ENCODE measurements around the gene SMC6. TPM values are rescaled to one million over a fixed set of nuclear protein-coding genes. Genes with fewer than 3 reads are reported as not detected.

SMC6 gene
- total RNA-seq, 4 donors from 2014 or later = 14.1 to 30.8 (median 24.6) TPM

- 84 to 100% methylated on average over 1 of the region's 1 CpG for WGBS, 2 donors
- Histone ChIP-seq H3K27ac (no peak overlapping the region), H3K36me3 (no peaks in the 10 kb centered on the region), H3K9me3 (no peaks in the 10 kb centered on the region), H3K4me1 (peaks cover 0 to 10% (median 0%) of the 10 kb centered on the region in 4 donors), H3K27me3 (no peaks in the 10 kb centered on the region), H3K4me3 (no peak overlapping the region)
- DNase-seq (ENCODE audit: low spot score in 2 of 2) = no peak
- TF ChIP-seq CTCF (IDR thresholded peaks at IDR 0.05) (no peak), POLR2A (IDR thresholded peaks at IDR 0.05) (no peak), EP300 (IDR thresholded peaks at IDR 0.05) (no peak)
Measured at GRCh38 chr2:17616405-17616804, 137.2 kb downstream of the SMC6 start.

- Histone ChIP-seq H3K27ac (no peak overlapping the region), H3K9me3 (no peaks in the 10 kb centered on the region), H3K4me3 (no peak overlapping the region), H3K4me1 (peaks cover 0 to 9% (median 0%) of the 10 kb centered on the region in 4 donors), H3K27me3 (no peaks in the 10 kb centered on the region), H3K36me3 (no peaks in the 10 kb centered on the region)
- no peak for TF ChIP-seq POLR2A (IDR thresholded peaks at IDR 0.05)
- TF ChIP-seq CTCF (IDR thresholded peaks at IDR 0.05) = no peak
- no peak for TF ChIP-seq EP300 (IDR thresholded peaks at IDR 0.05)
- WGBS, 2 donors = 94 to 100% methylated on average over 1 of the region's 1 CpG
- no peak for DNase-seq (ENCODE audit: low spot score in 2 of 2)
Measured at GRCh38 chr2:17615728-17616351, 137.8 kb downstream of the SMC6 start.

GRCh38 chr2:17615147-17615546 is 138.5 kb downstream of the SMC6 start:
- Histone ChIP-seq H3K9me3 (no peaks in the 10 kb centered on the region), H3K4me1 (peaks cover 0 to 2% (median 0%) of the 10 kb centered on the region in 4 donors), H3K27me3 (no peaks in the 10 kb centered on the region), H3K4me3 (no peak overlapping the region), H3K27ac (no peak overlapping the region), H3K36me3 (no peaks in the 10 kb centered on the region)
- DNase-seq (ENCODE audit: low spot score in 2 of 2) = no peak
- WGBS, 2 donors = 60 to 88% methylated on average over 1 of the region's 1 CpG
- TF ChIP-seq POLR2A (IDR thresholded peaks at IDR 0.05) (no peak), EP300 (IDR thresholded peaks at IDR 0.05) (no peak), CTCF (IDR thresholded peaks at IDR 0.05) (no peak)

GRCh38 chr2:17614174-17614930 is 139.3 kb downstream of the SMC6 start:
- no peaks in the 10 kb centered on the region for H3K36me3 ChIP-seq
- H3K9me3 ChIP-seq = no peaks in the 10 kb centered on the region
- TF ChIP-seq EP300 (IDR thresholded peaks at IDR 0.05) (no peak), CTCF (IDR thresholded peaks at IDR 0.05) (no peak), POLR2A (IDR thresholded peaks at IDR 0.05) (no peak)
- H3K4me3 ChIP-seq = no peak overlapping the region
- no peak overlapping the region for H3K27ac ChIP-seq
- H3K4me1 ChIP-seq = no peaks in the 10 kb centered on the region
- no peak for DNase-seq (ENCODE audit: low spot score in 2 of 2)
- no peaks in the 10 kb centered on the region for H3K27me3 ChIP-seq
- WGBS, 2 donors = 88 to 90% methylated on average over 4 of the region's 4 CpGs

Other genes starting within 250 kb of the SMC6 start
- not detected for gene RAD51AP2, start 235.4 kb downstream of the SMC6 start, total RNA-seq
- 1 to 10 TPM in 1 of 4 donors, under 1 TPM in 1, not detected in 2; 0.63 to 1.2 TPM for gene VSNL1, start 213.1 kb downstream of the SMC6 start, total RNA-seq
- gene GEN1, start 328 bp upstream of the SMC6 start, total RNA-seq = 10 to 100 TPM in 1 of 4 donors, 1 to 10 TPM in 3; 1.5 to 17.5 (median 4.2) TPM
- gene MSGN1, start 62.6 kb upstream of the SMC6 start, total RNA-seq = not detected
- gene KCNS3, start 124.9 kb upstream of the SMC6 start, total RNA-seq = 10 to 100 TPM in 3 of 4 donors, 1 to 10 TPM in 1; 9.6 to 24.3 (median 16.5) TPM